Activated naive CD4-positive, alpha-beta T cell treated with anti-CD3 and anti-CD28 coated beads for 36 hours (primary cell): ENCODE data around the gene VASN. TPM values are rescaled to one million over a fixed set of nuclear protein-coding genes. Genes with fewer than 3 reads are reported as not detected.

ENCODE experiments used
- CTCF ChIA-PET: fragments of 350-600 bp; sonication (Branson Sonifier 250); formaldehyde crosslinking; loops from one replicate; lab custom pipeline; 2021; ENCODE audit warnings: antibody characterized with exemption; lab: Charles Lee
- DNase-seq: peaks from one replicate; pipeline ENCODE4 v3.0.0-alpha.2; 2020
- H3K27ac Mint-ChIP-seq: one replicate; pipeline ENCODE4 v1.8.0; 2021; ENCODE audit warnings: mild to moderate bottlenecking, mixed read lengths
- H3K27me3 Mint-ChIP-seq: one replicate; pipeline ENCODE4 v1.8.0; 2021; ENCODE audit warnings: low read depth, mixed read lengths
- H3K36me3 Mint-ChIP-seq: one replicate; pipeline ENCODE4 v1.8.0; 2021; ENCODE audit warnings: low read depth, mixed read lengths
- H3K4me1 Mint-ChIP-seq: one replicate; pipeline ENCODE4 v1.8.0; 2021; ENCODE audit warnings: low read depth, mixed read lengths
- H3K4me3 Mint-ChIP-seq: one replicate; pipeline ENCODE4 v1.8.0; 2021; ENCODE audit warnings: mild to moderate bottlenecking, moderate library complexity, mixed read lengths
- H3K9me3 Mint-ChIP-seq: one replicate; pipeline ENCODE4 v1.8.0; 2021; ENCODE audit warnings: mixed read lengths
- intact Hi-C: fragments of 100-400 bp; cut with micrococcal nuclease; formaldehyde crosslinking; loops from one replicate; pipeline ENCODE4 v1.15.1; 2023
- total RNA-seq, 2 experiments: library from RNA; stranded (reverse); gene quantifications; one replicate each; pipeline ENCODE4 v1.2.3, GENCODE V29; 2021

VASN gene
- total RNA-seq, 2 experiments from 2014 or later = not detected

DNA sequence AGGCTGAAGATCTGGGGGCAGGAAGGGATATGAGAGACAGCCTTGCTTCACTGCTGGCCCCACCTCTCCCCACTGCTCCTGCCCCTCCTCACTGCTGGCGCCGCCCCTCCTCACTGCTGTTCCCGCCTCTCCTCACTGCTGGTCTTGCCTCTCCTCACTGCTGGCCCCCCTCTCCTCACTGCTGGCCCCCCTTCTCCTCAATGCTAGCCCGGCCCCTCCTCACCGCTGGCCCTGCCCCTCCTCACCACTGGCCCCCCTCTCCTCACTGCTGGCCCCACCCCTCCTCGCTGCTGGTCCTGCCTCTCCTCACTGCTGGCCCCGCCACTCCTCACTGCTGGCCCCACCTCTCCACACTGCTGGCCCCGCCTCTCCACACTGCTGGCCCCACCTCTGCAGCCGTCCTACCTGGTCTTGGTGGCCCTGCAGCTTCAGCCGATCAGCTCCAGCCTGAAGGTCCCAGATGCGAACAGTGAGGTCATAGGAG, 11.1 kb upstream of the VASN start:
- Mint-ChIP-seq H3K4me3 (no peak overlapping the region), H3K4me1 (no peaks in the 10 kb centered on the region), H3K27me3 (no peaks in the 10 kb centered on the region), H3K9me3 (no peaks in the 10 kb centered on the region), H3K27ac (no peak overlapping the region), H3K36me3 (peaks cover 7% of the 10 kb centered on the region)
- CTCF ChIA-PET = interaction anchor here (1.2 to 2.2 kb wide), 3 partner anchors 10 to 42 kb away, joined by 3 to 13 read pairs (median 3); no protein-coding TSS in a partner anchor
- intact Hi-C loops = no loop called here
- DNase-seq = no peak

DNA sequence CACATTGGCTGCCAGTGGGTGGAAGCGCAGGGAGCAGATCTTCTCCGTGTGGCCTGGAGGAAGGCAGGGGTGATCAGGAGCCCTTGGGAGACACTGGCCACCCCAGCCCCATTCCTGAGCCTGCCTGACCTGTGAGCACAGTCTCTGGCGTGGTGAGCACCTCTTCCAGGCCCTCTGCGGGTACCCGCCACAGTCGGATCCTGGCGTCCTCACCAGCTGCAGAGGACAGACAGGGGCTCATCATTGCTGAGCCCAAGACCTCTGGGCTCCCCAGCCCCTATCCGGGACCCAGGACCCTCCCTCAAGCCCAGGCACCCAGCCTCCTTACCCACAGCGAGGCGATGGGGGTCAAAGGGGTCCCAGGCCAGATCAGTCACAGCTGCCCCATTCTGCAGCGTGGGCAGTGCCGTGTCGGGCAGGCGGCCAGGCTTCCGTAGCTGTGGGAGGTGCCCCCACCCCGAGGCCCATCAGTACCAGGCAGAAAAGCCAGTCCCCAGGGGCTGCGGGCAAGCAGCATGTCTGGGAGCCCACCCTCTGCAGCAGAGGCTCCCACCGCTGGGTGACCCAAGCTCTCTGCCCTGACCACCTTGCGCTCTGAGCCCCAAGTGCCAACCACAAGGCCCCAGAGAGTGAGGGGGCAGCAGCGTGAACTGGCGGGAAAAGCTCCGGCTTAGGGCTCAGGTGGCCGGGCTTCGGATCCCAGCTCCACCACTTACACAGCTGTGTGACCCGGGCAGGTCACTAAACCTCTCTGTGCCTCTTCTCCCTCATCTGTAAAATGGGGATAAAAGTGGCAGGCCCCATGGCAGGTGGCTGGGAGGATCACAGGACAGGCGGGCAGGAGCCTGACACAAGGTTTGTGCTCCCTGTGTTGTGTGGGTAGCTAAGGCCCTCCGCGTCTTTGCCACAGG, 10.4 kb upstream of the VASN start:
- H3K27ac Mint-ChIP-seq = no peak overlapping the region
- H3K9me3 Mint-ChIP-seq = no peaks in the 10 kb centered on the region
- CTCF ChIA-PET = interaction anchor here (1.1 to 1.2 kb wide), 2 partner anchors 39 to 42 kb away, joined by 3 to 4 read pairs; no protein-coding TSS in a partner anchor
- DNase-seq = no peak
- H3K27me3 Mint-ChIP-seq = no peaks in the 10 kb centered on the region
- peaks cover 7% of the 10 kb centered on the region for H3K36me3 Mint-ChIP-seq
- H3K4me3 Mint-ChIP-seq = no peak overlapping the region
- no peaks in the 10 kb centered on the region for H3K4me1 Mint-ChIP-seq
- intact Hi-C loops = no loop called here

DNA sequence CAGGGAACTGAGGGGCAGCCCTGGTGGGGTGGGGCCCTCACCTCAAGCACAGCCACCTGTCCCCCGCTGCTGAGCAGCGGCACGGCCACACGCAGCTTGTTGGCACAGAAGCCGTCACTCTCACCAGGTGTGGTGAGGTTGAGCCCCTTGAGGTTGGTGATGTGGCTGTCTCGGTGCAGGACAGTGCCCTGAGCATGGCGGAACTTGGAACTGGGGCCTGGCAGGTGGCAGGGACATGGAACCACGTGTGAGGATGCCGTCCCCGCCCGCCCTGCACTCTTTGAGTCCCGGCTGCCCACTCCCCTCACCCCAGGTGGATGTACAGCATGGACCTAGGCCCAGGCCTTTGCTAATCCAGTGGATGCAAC, 9.7 kb upstream of the VASN start:
- Mint-ChIP-seq H3K27ac (no peak overlapping the region), H3K4me3 (no peak overlapping the region), H3K4me1 (no peaks in the 10 kb centered on the region), H3K9me3 (no peaks in the 10 kb centered on the region), H3K36me3 (peaks cover 7% of the 10 kb centered on the region), H3K27me3 (no peaks in the 10 kb centered on the region)
- intact Hi-C loops = no loop called here
- CTCF ChIA-PET = interaction anchor here (1.1 kb wide), 1 partner anchor 41 kb away, joined by 4 read pairs; no protein-coding TSS in a partner anchor
- no peak for DNase-seq

DNA sequence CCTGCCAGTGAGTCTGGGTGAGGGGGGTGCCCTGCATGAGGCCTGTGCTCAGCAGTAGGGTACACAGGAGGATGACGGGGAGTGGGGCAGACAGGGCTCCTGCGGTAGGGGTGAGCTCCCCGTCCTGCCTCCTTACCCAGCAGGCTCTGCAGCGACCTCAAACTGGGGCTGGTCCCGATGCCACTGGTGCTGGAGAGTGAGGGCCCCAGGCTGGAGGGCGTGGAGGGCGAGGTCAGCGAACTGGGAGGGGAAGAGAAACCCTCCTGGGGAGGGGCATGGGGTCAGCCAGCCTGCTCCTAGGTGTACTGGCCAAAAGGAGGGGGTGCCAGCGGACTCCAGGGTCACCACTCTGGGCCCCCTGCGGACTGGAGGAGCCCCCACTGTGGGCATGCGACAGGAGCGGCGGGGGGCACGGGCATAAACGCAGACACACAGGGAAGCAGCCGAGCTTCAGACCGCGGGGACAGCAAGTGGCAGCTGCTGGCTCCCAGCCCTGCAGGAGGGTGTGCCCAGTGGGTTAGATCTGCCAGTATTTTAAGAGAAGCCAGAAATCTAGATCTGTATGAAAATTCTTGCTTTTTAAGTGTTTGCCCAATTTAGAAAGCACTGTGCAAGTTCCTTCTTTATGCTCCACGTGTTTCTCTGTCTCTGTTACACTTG, 9.0 kb upstream of the VASN start:
- intact Hi-C loops = no loop called here
- no peak overlapping the region for H3K4me3 Mint-ChIP-seq
- H3K27me3 Mint-ChIP-seq = no peaks in the 10 kb centered on the region
- no peaks in the 10 kb centered on the region for H3K9me3 Mint-ChIP-seq
- H3K4me1 Mint-ChIP-seq = no peaks in the 10 kb centered on the region
- peaks cover 7% of the 10 kb centered on the region for H3K36me3 Mint-ChIP-seq
- CTCF ChIA-PET = no interaction called here
- DNase-seq = no peak
- no peak overlapping the region for H3K27ac Mint-ChIP-seq

DNA sequence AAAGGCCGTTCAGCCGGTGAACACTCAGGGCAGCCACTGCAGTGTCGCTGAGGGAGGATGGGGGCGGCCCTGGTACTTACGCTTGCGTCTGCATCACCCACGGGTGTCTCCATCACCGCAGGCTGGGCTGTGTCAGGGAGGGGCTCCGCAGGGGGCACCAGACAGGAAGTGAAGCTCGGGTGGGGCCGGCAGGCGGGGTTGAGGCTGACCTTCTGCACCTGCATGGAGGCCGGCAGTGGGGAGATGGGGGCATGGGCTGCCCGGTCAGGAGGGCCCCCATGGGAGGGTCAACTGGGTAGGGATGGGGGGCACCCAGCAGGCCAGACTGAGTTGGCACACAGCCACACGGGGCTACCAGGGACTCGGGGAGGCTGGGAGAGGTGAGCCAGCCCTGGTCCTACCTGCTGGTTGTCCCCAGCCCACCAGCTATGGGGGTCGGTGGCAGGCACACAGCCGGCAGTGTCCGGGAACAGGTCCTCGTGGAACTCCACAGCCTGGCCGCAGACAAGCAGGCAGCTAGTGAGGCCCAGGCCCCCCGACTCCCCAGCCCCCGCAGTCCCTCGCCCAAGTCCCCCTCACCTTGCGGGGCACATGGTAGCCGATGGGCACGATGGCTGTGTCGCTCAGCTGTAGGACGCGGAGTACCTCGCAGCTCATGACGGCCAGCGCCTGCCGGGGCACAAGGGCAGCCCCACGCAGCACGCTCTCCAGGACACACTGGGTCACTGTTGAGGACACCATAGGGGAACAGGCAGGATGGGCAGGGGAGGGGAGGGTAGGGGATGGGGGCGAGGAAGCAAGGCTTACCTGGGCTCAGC, 7.2 kb upstream of the VASN start:
- Mint-ChIP-seq H3K27me3 (no peaks in the 10 kb centered on the region), H3K4me1 (no peaks in the 10 kb centered on the region), H3K36me3 (peaks cover 3% of the 10 kb centered on the region), H3K9me3 (no peaks in the 10 kb centered on the region), H3K27ac (no peak overlapping the region), H3K4me3 (no peak overlapping the region)
- CTCF ChIA-PET = interaction anchor here (1.4 kb wide), 1 partner anchor 39 kb away, joined by 5 read pairs; no protein-coding TSS in a partner anchor
- intact Hi-C loops = no loop called here
- DNase-seq = no peak

DNA sequence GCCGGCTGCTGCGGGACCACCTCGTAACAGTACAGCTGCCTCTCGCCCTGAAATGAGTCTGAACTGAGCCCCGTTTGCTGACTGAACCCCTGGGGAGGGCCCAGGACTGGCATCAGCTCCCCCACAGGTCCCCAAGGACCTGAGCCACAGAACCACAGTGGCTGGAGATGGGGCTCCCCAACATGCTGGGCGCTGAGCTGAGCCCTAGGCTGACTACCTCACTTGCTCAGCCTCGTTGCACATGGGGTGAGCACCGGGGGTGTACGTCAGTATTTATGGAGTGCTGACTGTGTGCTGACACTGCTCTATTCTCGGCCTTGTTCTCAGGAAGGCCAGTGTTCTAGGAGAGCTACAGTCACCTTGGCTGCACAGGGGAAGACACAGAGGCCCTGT, 6.6 kb upstream of the VASN start:
- Mint-ChIP-seq H3K36me3 (peaks cover 3% of the 10 kb centered on the region), H3K27me3 (no peaks in the 10 kb centered on the region), H3K27ac (no peak overlapping the region), H3K4me1 (no peaks in the 10 kb centered on the region), H3K9me3 (no peaks in the 10 kb centered on the region), H3K4me3 (no peak overlapping the region)
- intact Hi-C loops = no loop called here
- CTCF ChIA-PET = interaction anchor here (1.4 kb wide), 1 partner anchor 38 kb away, joined by 5 read pairs; no protein-coding TSS in a partner anchor
- no peak for DNase-seq

DNA sequence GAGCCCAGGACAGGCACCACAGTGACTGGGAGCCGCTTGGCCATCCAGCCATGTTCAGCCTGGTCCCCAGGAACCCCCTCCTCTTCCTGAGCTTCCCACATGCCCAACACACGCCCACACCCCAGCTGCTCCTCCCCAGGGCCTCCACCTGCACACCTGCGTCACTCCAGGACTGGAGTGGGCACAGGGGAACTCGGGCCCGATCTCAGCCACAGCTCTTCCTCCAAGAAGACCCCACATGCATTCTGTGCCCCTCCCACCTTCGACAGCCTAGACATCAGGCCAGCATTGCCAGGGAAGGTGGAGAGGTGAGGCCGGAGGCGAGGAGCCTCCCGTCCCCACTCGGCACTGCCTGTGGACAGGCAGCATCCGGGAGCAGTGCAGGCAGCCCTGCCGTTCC, 6.0 kb upstream of the VASN start:
- DNase-seq = no peak
- intact Hi-C loops = no loop called here
- CTCF ChIA-PET = interaction anchor here (1.4 kb wide), 1 partner anchor 37 kb away, joined by 5 read pairs; no protein-coding TSS in a partner anchor
- Mint-ChIP-seq H3K36me3 (peaks cover 3% of the 10 kb centered on the region), H3K27ac (no peak overlapping the region), H3K27me3 (no peaks in the 10 kb centered on the region), H3K4me1 (no peaks in the 10 kb centered on the region), H3K9me3 (no peaks in the 10 kb centered on the region), H3K4me3 (no peak overlapping the region)

DNA sequence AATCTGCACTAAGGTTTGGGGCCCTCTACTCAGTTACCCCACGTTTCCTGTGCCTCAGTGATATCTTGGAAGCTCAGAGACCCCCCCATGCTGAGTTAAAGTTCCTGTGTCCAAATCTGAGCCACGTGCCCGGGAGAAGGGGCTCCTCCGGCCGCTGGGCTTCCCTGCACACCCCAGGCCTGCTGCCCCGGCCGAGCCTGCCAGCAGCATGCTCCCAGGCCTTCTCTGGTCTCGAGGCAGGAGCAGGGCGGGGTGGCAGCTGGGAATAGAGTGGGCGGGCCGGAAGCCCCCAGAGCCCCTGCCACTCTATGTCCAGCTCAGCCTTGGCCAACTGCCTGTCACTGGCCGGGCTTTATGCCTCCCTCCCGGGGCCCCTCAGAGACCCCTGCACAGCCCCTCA, 5.6 kb upstream of the VASN start:
- Mint-ChIP-seq H3K9me3 (no peaks in the 10 kb centered on the region), H3K36me3 (peaks cover 3% of the 10 kb centered on the region)

DNA sequence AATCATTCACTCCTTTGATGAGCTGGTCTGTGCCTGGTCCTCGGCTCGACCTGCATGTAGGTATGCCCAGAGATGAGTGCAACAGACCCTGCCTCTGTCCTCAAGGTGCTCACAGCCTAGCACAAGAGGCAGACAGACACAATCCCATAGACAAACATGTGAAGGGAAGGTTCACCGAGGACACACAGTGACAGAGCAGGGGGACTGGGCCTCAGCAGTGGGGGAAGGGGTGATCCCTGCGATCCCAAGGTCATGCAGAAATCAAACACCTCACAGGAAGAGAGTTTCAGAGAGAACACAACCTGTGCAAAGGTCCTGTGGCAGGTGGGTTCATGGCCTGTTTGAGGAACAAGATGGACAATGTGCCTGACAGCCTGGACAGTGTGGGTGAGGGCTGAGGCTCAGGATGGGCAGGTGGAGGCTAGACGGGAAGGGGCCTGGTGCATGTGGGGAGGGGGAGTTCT, 4.2 kb upstream of the VASN start:
- H3K27ac Mint-ChIP-seq = peak overlapping the region; percentile 61
- no peak overlapping the region for H3K4me3 Mint-ChIP-seq
- intact Hi-C loops = no loop called here
- H3K36me3 Mint-ChIP-seq = peaks cover 3% of the 10 kb centered on the region
- CTCF ChIA-PET = no interaction called here
- DNase-seq = no peak
- H3K27me3 Mint-ChIP-seq = no peaks in the 10 kb centered on the region
- no peaks in the 10 kb centered on the region for H3K9me3 Mint-ChIP-seq
- peaks cover 2% of the 10 kb centered on the region for H3K4me1 Mint-ChIP-seq

More for the DNA sequence above, 5.6 kb upstream of the VASN start:
- no peak overlapping the region for H3K4me3 Mint-ChIP-seq
- no peaks in the 10 kb centered on the region for H3K4me1 Mint-ChIP-seq
- no peak overlapping the region for H3K27ac Mint-ChIP-seq
- DNase-seq = no peak
- no peaks in the 10 kb centered on the region for H3K27me3 Mint-ChIP-seq
- CTCF ChIA-PET = interaction anchor here (0.6 kb wide), 2 partner anchors 72 to 101 kb away, joined by 3 read pairs; no protein-coding TSS in a partner anchor
- intact Hi-C loops = no loop called here

DNA sequence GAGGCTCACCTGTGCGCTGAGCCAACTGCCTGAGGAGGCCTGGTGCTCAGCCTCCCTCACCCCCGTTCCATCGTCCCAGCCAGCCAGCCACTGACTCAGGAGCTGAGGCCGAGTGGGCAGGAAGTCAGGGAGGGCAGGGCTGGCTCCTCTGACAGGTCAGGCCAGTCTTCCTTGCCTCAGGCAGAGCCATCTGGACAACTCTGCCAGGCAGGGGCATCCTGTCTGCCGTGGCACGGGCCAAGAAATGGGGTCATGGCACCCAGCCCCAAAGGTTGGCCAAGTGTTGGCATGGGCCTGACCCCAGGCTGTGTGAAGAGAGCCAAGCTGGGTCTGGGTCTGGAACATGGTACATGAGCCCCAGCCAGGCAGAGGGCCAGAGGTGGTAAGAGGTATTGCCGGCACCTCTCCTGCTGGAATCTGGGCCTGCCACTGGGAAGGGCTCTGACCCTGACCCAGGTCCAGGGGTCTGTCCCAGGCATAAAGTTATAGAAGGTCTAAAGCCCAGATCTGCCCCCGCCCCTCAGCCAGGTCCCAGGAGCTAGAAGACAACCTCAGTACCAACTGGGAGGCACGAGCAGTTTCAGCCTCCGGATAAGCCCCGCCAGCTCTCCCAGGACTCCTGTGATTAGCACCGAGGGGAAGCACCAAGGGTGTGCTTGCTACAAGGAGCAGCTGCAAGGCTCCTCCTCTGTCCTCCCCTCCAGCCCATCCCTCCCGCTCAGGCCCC, 2.5 kb upstream of the VASN start:
- H3K36me3 Mint-ChIP-seq = no peaks in the 10 kb centered on the region
- intact Hi-C loops = no loop called here
- H3K4me1 Mint-ChIP-seq = peaks cover 4% of the 10 kb centered on the region
- no peak overlapping the region for H3K27ac Mint-ChIP-seq
- H3K4me3 Mint-ChIP-seq = no peak overlapping the region
- DNase-seq = no peak
- no peaks in the 10 kb centered on the region for H3K9me3 Mint-ChIP-seq
- H3K27me3 Mint-ChIP-seq = no peaks in the 10 kb centered on the region
- CTCF ChIA-PET = interaction anchor here (0.7 to 1.7 kb wide), 2 partner anchors 26 to 33 kb away, joined by 4 to 6 read pairs; no protein-coding TSS in a partner anchor

DNA sequence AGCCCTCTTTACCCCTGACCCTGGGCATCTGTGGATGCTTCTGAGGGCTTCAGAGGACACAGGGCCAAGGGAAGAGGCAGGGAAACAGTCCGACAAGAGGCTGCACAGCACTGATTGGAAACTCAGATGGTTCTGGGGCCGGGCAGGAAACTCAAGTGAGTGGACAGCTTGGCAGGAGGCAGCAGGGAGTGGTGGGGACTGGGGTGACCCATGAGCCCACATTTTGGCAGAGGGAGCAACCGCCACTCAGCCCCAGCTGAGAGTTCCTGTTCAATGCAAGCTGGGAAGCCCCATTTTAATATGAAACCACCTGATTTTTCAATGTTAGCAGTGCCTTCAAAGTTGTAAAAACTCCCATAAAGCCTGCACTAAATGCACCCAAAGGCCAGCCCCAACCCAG, 1.5 kb upstream of the VASN start:
- Mint-ChIP-seq H3K9me3 (no peaks in the 10 kb centered on the region), H3K4me3 (no peak overlapping the region), H3K36me3 (no peaks in the 10 kb centered on the region), H3K27ac (no peak overlapping the region), H3K4me1 (peaks cover 4% of the 10 kb centered on the region), H3K27me3 (no peaks in the 10 kb centered on the region)
- DNase-seq = no peak
- CTCF ChIA-PET = interaction anchor here (1.7 kb wide), 1 partner anchor 32 kb away, joined by 6 read pairs; no protein-coding TSS in a partner anchor
- intact Hi-C loops = loop anchor here (2.0 kb wide), 1 partner anchor 19 kb away; the partner anchor contains the start of gene PAM16
